K562 (cell line): ENCODE measurements around the gene CD52. TPM values are rescaled to one million over a fixed set of nuclear protein-coding genes. Genes with fewer than 3 reads are reported as not detected.
A peak's percentile ranks its signal among the peaks of the same experiment; 100 is the strongest.

Experiments used
- ATF4 ChIP-seq: fragments of 450-650 bp; formaldehyde crosslinking; IDR thresholded peaks from 2 replicates; pipeline ENCODE4 v1.4.0; 2022; ENCODE audit warnings: mild to moderate bottlenecking, moderate library complexity
- RREB1 ChIP-seq: fragments of 250-450 bp; sonication (Bioruptor Pico); IDR thresholded peaks from 2 replicates; pipeline ENCODE4 v1.4.0; 2020
- SMAD4 ChIP-seq: fragments of 250-450 bp; sonication (Bioruptor Pico); conservative IDR thresholded peaks from 2 replicates; pipeline ENCODE4 v1.8.0; 2021; ENCODE audit warnings: inconsistent platforms, mild to moderate bottlenecking, moderate library complexity
- ZBTB40 ChIP-seq, 2 experiments: fragments of 450-650 bp in 1 of 2; sonication (generic) in 1 of 2; formaldehyde crosslinking in 1 of 2; IDR thresholded peaks; 2 replicates each; pipeline versions ENCODE4 v1.7.1 to v1.9.0; 2016 to 2022; ENCODE audit warnings: inconsistent platforms in 1 of 2, mild to moderate bottlenecking in 1 of 2, missing genetic modification reagents in 1 of 2
- ZNF277 ChIP-seq: fragments of 250-450 bp; sonication (Bioruptor Pico); IDR thresholded peaks from 2 replicates; pipeline ENCODE4 v1.8.0; 2022; ENCODE audit warnings: inconsistent platforms, mild to moderate bottlenecking, moderate library complexity, borderline replicate concordance
- polyA plus RNA-seq, 8 experiments: library from polyadenylated mRNA; depleted of rRNA in 4 of 8; stranded (reverse) in 5 of 8; unstranded in 3 of 8; fragments of >200 nt; fragmentation: Nextera tagmentation in 2 of 8; fragmentation: Illumina TruSeq in 1 of 8; extraction: Ambion mirVana in 2 of 8; extraction: Trizol in 1 of 8; gene quantifications; 2 replicates each; pipeline versions ENCODE4 v1.2.1 to v1.2.3, GENCODE V29; 2011 to 2014; ENCODE audit warnings: inconsistent platforms in 1 of 8, missing spikeins in 1 of 8
- total RNA-seq, 7 experiments: library from RNA; depleted of rRNA in 6 of 7; stranded (reverse); fragments of >200 nt in 6 of 7; fragmentation: Illumina TruSeq in 2 of 7; extraction: Trizol in 2 of 7; gene quantifications; 2 replicates each; pipeline versions ENCODE4 v1.2.1 to v1.2.3, GENCODE V29; 2011 to 2021; ENCODE audit warnings: low replicate concordance in 1 of 7

The CD52 gene
- total and polyA plus RNA-seq, 9 of the 15 experiments (the other 6 are each of a cell fraction or from before 2014, with no cell fraction given): 34.9 to 488 (median 173) TPM

- TF ChIP-seq ZBTB40 (IDR thresholded peaks at IDR 0.05) (0 out of 2 replicates have a peak, but pooled peaks have one; percentile 15), ZBTB40 (CRISPR knock-in tag; IDR thresholded peaks at IDR 0.05) (no peak), ZNF277 (CRISPR knock-in tag) (no peak), SMAD4 (CRISPR knock-in tag) (no peak), RREB1 (CRISPR knock-in tag) (no peak), ATF4 (CRISPR knock-in tag) (no peak)
These were observed 18.2 kb downstream of the CD52 start (continued) for GRCh38 chr1:26335774-26336476.
